ENCODE results near the gene HOMER1. TPM values are rescaled to one million over a fixed set of nuclear protein-coding genes. Genes with fewer than 3 reads are reported as not detected.

The HOMER1 gene
- total RNA-seq, 1 donor from 2014 or later = 4.3 TPM

DNA sequence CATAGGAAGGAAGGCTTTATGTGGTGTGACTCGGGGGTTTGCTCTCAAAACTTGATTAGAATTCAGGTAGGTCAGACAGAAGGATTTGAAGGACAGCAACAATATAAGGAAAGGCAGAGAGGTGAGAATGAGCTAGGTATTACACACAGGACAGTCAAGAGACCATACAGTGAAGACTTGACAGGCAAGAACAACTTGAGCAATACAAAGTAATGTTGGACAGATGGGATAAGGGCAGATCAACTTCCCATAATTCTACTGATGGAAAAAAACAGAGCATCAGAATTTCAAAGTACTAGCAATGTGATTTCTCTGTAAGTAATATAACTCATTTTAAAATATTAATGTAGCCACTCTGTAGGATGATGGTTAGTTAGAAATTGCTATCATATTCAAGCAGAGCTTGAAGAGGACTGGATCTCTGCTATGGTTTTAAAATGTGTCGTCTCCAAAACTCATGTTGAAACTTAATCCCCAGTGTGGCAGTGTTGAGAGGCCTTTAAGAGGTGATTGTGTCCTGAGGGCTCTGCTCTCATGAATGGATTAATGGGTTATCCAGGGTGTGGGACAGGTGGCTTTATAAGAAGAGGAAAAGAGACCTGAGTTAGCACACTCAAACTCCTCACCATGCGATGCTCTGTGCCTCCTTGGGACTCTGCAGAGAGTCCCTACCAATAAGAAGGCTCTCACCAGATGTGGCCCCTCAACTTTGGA is 22.4 kb upstream of the HOMER1 start:
- H3K4me3 ChIP-seq (ENCODE audit: low read depth, low read length) = no peak overlapping the region
- TF ChIP-seq, protein P1, sequence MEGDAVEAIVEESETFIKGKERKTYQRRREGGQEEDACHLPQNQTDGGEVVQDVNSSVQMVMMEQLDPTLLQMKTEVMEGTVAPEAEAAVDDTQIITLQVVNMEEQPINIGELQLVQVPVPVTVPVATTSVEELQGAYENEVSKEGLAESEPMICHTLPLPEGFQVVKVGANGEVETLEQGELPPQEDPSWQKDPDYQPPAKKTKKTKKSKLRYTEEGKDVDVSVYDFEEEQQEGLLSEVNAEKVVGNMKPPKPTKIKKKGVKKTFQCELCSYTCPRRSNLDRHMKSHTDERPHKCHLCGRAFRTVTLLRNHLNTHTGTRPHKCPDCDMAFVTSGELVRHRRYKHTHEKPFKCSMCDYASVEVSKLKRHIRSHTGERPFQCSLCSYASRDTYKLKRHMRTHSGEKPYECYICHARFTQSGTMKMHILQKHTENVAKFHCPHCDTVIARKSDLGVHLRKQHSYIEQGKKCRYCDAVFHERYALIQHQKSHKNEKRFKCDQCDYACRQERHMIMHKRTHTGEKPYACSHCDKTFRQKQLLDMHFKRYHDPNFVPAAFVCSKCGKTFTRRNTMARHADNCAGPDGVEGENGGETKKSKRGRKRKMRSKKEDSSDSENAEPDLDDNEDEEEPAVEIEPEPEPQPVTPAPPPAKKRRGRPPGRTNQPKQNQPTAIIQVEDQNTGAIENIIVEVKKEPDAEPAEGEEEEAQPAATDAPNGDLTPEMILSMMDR (conservative IDR thresholded peaks at IDR 0.05; ENCODE audit: low read depth, low read length) = no peak
- DNase-seq (ENCODE audit: low read depth) = no peak

DNA sequence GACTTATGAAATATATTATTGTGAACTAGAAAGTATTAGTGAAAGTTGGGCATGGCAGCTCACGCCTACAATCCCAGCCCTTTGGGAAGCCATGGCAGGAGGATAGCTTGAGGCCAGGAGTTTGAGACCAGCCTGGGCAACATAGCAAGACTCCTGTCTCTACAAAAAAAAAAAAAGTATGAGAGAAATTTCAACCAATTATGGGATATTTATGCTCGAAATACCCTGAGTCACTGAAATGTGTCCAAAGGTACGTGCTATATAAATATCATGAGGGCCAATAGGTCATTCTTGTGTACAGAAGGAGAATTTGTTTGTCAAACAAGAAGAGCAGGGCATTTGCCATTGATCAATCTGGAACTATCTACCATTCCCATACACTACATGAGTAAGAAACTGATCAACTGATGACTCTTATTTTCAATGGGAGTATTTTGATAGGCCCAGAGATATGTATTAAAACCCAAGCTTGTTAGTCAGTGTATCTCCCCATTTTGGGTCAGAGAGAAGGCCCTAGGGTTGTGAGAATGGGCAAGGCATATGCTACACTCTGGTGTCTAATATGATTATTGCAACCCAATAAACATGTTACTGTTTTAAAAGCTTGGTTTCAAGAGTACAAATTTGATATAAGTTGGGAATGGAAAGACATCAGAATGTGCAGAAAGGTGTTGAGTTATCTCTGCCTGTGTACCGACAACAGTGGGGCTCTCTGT is 21.7 kb upstream of the HOMER1 start:
- TF ChIP-seq, protein P1 (conservative IDR thresholded peaks at IDR 0.05; ENCODE audit: low read depth, low read length) = peak; percentile 35
- no peak overlapping the region for H3K4me3 ChIP-seq (ENCODE audit: low read depth, low read length)
- DNase-seq (ENCODE audit: low read depth) = no peak

DNA sequence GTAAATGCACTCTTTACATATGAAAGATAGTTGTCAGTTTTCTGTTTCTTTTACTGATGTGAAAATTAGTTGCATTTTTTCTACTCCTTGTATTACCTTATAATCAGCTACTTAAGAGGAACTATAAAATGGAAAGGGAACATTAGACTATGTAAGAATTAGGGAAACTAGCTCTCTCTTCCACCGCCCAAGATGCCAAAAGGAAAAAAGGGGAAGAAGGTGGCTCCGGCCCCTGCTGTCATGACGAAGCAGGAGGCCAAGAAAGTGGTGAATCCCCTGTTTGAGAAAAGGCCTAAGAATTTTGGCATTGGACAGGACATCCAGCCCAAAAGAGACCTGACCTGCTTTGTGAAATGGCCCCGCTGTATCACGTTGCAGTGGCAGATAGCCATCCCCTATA is 15.2 kb upstream of the HOMER1 start:
- DNase-seq (ENCODE audit: low read depth) = no peak
- TF ChIP-seq, protein P1 (conservative IDR thresholded peaks at IDR 0.05; ENCODE audit: low read depth, low read length) = no peak
- H3K4me3 ChIP-seq (ENCODE audit: low read depth, low read length) = no peak overlapping the region

DNA sequence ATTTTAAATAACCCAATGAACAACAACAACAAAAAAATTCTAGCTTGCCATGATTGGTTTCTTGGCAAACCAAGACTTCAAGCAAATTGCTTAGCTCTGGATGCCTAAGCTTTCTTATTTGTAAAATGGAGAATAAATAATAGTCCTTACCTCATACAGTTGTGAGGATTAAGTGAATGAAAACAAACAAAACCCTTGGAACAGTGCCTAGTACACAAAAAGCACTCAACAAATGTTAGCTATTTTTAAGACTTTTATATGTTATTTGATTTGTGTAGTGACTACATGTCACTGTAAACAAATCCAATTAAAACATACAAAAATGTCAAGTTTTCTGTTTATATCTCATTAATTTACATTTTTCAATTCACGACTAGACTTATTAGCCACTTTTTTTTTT is 13.5 kb upstream of the HOMER1 start:
- no peak overlapping the region for H3K4me3 ChIP-seq (ENCODE audit: low read depth, low read length)
- TF ChIP-seq, protein P1 (conservative IDR thresholded peaks at IDR 0.05; ENCODE audit: low read depth, low read length) = no peak
- DNase-seq (ENCODE audit: low read depth) = no peak

DNA sequence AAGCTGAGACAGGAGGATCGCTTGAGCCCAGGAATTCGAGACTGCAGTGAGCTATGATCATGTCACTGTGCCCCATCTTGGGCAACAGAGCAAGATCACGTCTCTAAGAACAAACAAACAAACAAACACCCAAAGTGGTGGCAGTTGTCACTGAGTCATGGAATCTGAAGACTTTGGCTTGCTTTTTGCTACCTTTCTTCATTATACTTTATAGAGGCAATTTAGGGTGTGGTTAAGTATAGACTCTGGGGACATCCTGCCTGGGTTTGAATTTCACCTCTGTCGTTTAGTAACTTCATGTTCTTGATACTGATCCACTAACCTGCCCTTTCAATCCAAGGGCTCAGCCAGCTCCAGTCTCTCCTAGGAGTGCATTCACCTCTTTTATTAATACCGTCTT is 13.0 kb upstream of the HOMER1 start:
- no peak for DNase-seq (ENCODE audit: low read depth)
- TF ChIP-seq, protein P1 (conservative IDR thresholded peaks at IDR 0.05; ENCODE audit: low read depth, low read length) = no peak
- H3K4me3 ChIP-seq (ENCODE audit: low read depth, low read length) = no peak overlapping the region

DNA sequence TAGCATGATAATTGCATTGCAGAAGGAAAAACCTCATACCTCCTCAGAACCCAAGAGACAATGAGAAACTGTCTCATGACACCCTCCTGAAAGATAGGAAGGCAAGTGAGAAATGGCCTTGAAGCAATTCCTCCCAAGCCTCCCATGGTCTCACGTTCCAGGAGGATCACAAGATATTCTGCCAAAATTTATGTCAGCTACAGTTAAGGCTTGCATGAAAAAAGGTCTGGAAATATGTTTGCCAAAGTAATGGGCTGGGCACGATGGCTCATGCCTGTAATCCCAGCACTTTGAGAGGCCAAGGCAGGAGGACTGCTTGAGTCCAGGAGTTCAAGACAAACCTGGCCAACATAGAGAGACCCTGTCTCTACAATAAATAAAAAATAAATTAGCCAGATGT is 12.6 kb upstream of the HOMER1 start:
- TF ChIP-seq, protein P1 (conservative IDR thresholded peaks at IDR 0.05; ENCODE audit: low read depth, low read length) = no peak
- no peak overlapping the region for H3K4me3 ChIP-seq (ENCODE audit: low read depth, low read length)
- no peak for DNase-seq (ENCODE audit: low read depth)

Data from epithelial cell of proximal tubule (primary cell).